Activated effector memory CD4-positive, alpha-beta T cell treated with Interleukin-2 at 50 U/mL for 16 hours (primary cell): ENCODE measurements around the gene GABRA5.

Experiments
- DNase-seq: peaks from one replicate; pipeline ENCODE4 v3.0.0-alpha.2; 2020

Gene GABRA5

GRCh38 chr15:26934848-26935247 lies 68.0 kb downstream of the GABRA5 start:
- no peak for DNase-seq

- no peak for DNase-seq
Measured at GRCh38 chr15:26935322-26935721, 68.5 kb downstream of the GABRA5 start.

GRCh38 chr15:26936502-26936901 lies 69.6 kb downstream of the GABRA5 start:
- no peak for DNase-seq

GRCh38 chr15:26937134-26937533 lies 70.3 kb downstream of the GABRA5 start:
- no peak for DNase-seq

- DNase-seq, result no peak
Measured at GRCh38 chr15:26939398-26939797, 72.5 kb downstream of the GABRA5 start.

- DNase-seq, result no peak
Measured at GRCh38 chr15:26941489-26941888, 74.6 kb downstream of the GABRA5 start.

- no peak for DNase-seq
Measured at GRCh38 chr15:26943866-26944265, 77.0 kb downstream of the GABRA5 start.

GRCh38 chr15:26945046-26945445 lies 78.2 kb downstream of the GABRA5 start:
- no peak for DNase-seq

GRCh38 chr15:26950001-26950400 lies 83.1 kb downstream of the GABRA5 start:
- DNase-seq, result no peak

- no peak for DNase-seq
Measured at GRCh38 chr15:26954403-26954802, 87.5 kb downstream of the GABRA5 start.

GRCh38 chr15:26967719-26968269 lies 100.9 kb downstream of the GABRA5 start:
- no peak for DNase-seq

GRCh38 chr15:26968806-26969205 lies 101.9 kb downstream of the GABRA5 start:
- no peak for DNase-seq

- no peak for DNase-seq
Measured at GRCh38 chr15:26970712-26971210, 103.9 kb downstream of the GABRA5 start, which contains the start of gene GABRG3. Gene GABRG3, plus strand, starts transcription at chr15:26971181.

- no peak for DNase-seq
Measured at GRCh38 chr15:26971271-26972018, 104.6 kb downstream of the GABRA5 start.

- no peak for DNase-seq
Measured at GRCh38 chr15:26972636-26973035, 105.8 kb downstream of the GABRA5 start.

GRCh38 chr15:26974120-26974780 lies 107.4 kb downstream of the GABRA5 start:
- no peak for DNase-seq

GRCh38 chr15:26981492-26981891 lies 114.6 kb downstream of the GABRA5 start:
- DNase-seq, result no peak

GRCh38 chr15:26983822-26984221 lies 117.0 kb downstream of the GABRA5 start:
- no peak for DNase-seq

- no peak for DNase-seq
Measured at GRCh38 chr15:26985050-26985449, 118.2 kb downstream of the GABRA5 start.

GRCh38 chr15:26996250-26996649 lies 129.4 kb downstream of the GABRA5 start:
- DNase-seq, result no peak
